ENCODE results near the gene FOXD4.
"Not testable (repeated sequence)": the region's sequence is repeated elsewhere in the genome, so short reads cannot be mapped to it uniquely, and the experiment has no call there.

Gene FOXD4

GRCh38 chr9:93909-94308, 24.3 kb downstream of the FOXD4 start:
- DNase-seq (ENCODE audit: low spot score): not testable (repeated sequence)

GRCh38 chr9:90851-91250, 27.4 kb downstream of the FOXD4 start:
- not testable (repeated sequence) for DNase-seq (ENCODE audit: low spot score)

GRCh38 chr9:88396-89037, 29.7 kb downstream of the FOXD4 start:
- DNase-seq (ENCODE audit: low spot score): not testable (repeated sequence)

GRCh38 chr9:87860-88259, 30.4 kb downstream of the FOXD4 start:
- not testable (repeated sequence) for DNase-seq (ENCODE audit: low spot score)

- not testable (repeated sequence) for DNase-seq (ENCODE audit: low spot score)
Measured at GRCh38 chr9:87105-87504, 31.1 kb downstream of the FOXD4 start.

- DNase-seq (ENCODE audit: low spot score): not testable (repeated sequence)
Measured at GRCh38 chr9:86697-87096, 31.5 kb downstream of the FOXD4 start.

- DNase-seq (ENCODE audit: low spot score): not testable (repeated sequence)
Measured at GRCh38 chr9:82932-83689, 35.1 kb downstream of the FOXD4 start.

GRCh38 chr9:78333-78732, 39.9 kb downstream of the FOXD4 start:
- DNase-seq (ENCODE audit: low spot score): not testable (repeated sequence)

- not testable (repeated sequence) for DNase-seq (ENCODE audit: low spot score)
Measured at GRCh38 chr9:76389-76788, 41.8 kb downstream of the FOXD4 start.

- DNase-seq (ENCODE audit: low spot score): not testable (repeated sequence)
Measured at GRCh38 chr9:73900-74525, 44.2 kb downstream of the FOXD4 start.

- DNase-seq (ENCODE audit: low spot score): not testable (repeated sequence)
Measured at GRCh38 chr9:73076-73899, 44.9 kb downstream of the FOXD4 start.

Data from LoVo (cell line).